Fibroblast of gingiva (primary cell): ENCODE results near the gene NOP9.
A peak's percentile ranks its signal among the peaks of the same experiment; 100 is the strongest.
"Not testable (repeated sequence)": the region's sequence is repeated elsewhere in the genome, so short reads cannot be mapped to it uniquely, and the experiment has no call there.

ENCODE experiments used
- DNase-seq: peaks from one replicate; pipeline ENCODE4 v3.0.0-alpha.2; 2011; ENCODE audit warnings: low read depth

The NOP9 gene

DNA sequence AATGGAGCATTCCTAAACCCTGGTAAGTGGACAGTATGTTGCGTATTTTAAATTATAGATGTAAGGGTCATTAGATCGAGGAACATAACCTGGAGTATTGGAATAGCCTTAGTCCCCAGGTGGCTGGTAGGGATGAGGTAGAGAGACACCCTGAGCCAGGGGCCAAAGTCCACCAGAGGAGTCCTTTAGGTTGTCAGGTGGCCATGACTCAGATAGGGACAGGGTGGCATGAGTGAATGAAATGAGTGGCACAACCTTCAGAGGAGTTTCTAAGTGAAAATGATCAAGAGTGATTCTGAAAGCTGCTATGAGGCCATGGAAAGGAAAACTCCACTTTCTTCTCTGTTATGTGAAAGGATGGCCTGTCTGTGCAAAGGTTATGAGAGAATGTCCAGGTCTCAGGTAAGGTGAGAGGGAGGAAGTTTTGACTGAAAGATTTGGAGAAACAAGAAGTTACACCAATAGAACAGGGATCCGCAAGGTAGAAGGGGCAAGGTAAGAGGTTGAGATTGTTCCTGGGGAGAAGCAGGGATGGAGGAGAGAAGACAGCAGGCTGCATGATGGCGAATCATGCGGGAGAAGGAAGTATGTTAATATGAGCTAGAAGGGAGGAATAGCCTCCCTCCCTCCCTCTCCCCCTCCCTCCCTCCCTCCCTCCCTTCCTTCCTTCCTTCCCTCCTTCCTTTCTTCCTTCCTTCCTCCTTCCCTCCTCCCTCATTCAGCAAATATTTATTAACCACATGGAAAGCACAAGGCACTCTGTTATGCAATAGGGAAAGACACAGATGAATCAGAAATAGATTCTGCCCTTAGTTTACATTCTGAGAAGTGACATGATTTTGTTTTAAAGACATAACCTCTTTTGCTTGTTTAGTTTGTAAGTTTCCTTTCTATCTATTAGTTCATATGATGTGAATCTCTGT is 54.2 kb downstream of the NOP9 start:
- peak; percentile 54 for DNase-seq

DNA sequence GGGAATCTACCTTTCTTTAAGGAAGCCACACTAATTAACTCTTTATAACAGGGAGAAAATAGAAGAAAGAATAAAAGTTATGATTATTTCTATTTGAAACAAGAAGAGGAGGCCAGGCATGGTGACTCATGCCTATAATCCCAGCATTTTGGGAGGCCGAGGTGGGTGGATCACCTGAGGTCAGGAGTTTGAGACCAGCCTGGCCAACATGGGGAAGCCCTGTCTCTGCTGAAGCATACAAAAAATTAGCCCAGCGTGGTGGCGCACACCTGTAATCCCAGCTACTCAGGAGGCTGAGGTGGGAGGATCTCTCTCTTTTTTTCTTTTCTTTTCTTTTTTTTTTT is 54.8 kb downstream of the NOP9 start:
- not testable (repeated sequence) for DNase-seq

DNA sequence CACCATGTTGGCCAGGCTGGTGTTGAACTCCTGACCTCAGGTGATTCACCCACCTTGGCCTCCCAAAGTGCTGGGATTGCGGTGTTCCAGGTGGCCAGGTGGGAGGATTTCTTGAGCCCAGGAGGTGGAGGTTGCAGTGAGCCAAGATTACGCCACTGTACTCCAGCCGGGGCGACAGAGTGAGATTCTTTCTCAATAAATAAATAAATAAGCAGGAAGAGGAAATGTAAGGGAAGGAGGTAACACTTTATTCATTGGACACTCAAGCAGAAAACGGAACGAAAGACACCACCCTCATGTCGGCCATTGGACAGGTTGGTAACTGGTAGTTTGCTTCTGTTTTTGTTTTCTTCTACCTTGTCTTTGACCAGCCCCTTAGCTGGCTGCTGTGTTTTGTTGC is 55.4 kb downstream of the NOP9 start:
- no peak for DNase-seq

DNA sequence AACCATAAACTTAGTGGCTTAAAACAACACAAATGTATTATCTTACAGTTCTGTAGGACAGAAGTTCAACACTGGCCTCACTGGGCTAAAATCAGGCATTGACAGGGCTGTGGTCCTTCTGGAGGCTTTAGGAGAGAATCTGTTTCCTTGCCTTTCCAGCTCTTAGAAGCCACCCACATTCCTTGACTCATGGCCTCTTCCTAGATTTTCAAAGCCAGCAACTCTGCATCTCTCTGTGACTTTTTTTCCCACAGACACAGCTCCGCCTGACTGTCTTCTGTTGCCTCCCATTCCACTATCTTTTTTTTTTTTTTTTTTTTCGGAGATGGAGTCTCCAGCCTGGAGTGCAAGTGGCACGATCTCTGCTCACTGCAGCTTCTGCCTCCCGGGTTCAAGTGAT is 56.6 kb downstream of the NOP9 start:
- DNase-seq, result no peak
